HG03558 (cell line): ENCODE results near the gene ACVR1B.

Source experiments
- ATAC-seq: cut with Tn5 transposase; IDR thresholded peaks from one replicate; pipeline ENCODE4 v1.9.1; 2021; ENCODE audit warnings: moderate number of reproducible peaks; ENCODE audit not compliant: unreplicated experiment; ENCODE audit errors: extremely low read depth

Gene ACVR1B

GRCh38 chr12:51941604-51942003 lies 9.9 kb upstream of the ACVR1B start:
- no peak for ATAC-seq

GRCh38 chr12:51942056-51942455 lies 9.4 kb upstream of the ACVR1B start:
- ATAC-seq = no peak

GRCh38 chr12:51942501-51943000 lies 8.9 kb upstream of the ACVR1B start:
- ATAC-seq = no peak

- no peak for ATAC-seq
Measured at GRCh38 chr12:51943346-51943745, 8.2 kb upstream of the ACVR1B start.

GRCh38 chr12:51944608-51945233 lies 6.8 kb upstream of the ACVR1B start:
- ATAC-seq = no peak

GRCh38 chr12:51947246-51947996 lies 4.1 kb upstream of the ACVR1B start:
- ATAC-seq = no peak

GRCh38 chr12:51948066-51948465 lies 3.4 kb upstream of the ACVR1B start:
- no peak for ATAC-seq

GRCh38 chr12:51949342-51950030 lies 2.0 kb upstream of the ACVR1B start:
- ATAC-seq = no peak

GRCh38 chr12:51950682-51951198 lies 759 bp upstream of the ACVR1B start:
- ATAC-seq = no peak

GRCh38 chr12:51951843-51952722 lies 584 bp downstream of the ACVR1B start:
- ATAC-seq = no peak

- no peak for ATAC-seq
Measured at GRCh38 chr12:51953089-51953488, 1.6 kb downstream of the ACVR1B start.

- no peak for ATAC-seq
Measured at GRCh38 chr12:51953864-51954263, 2.4 kb downstream of the ACVR1B start.

- no peak for ATAC-seq
Measured at GRCh38 chr12:51954561-51955361, 3.3 kb downstream of the ACVR1B start.

- ATAC-seq = no peak
Measured at GRCh38 chr12:51955702-51956101, 4.2 kb downstream of the ACVR1B start.

GRCh38 chr12:51958542-51958941 lies 7.0 kb downstream of the ACVR1B start:
- no peak for ATAC-seq

- ATAC-seq = no peak
Measured at GRCh38 chr12:51959211-51959610, 7.7 kb downstream of the ACVR1B start.

- no peak for ATAC-seq
Measured at GRCh38 chr12:51959921-51960320, 8.4 kb downstream of the ACVR1B start.

- ATAC-seq = no peak
Measured at GRCh38 chr12:51960488-51960887, 9.0 kb downstream of the ACVR1B start.

- no peak for ATAC-seq
Measured at GRCh38 chr12:51960890-51961289, 9.4 kb downstream of the ACVR1B start.
